ENCODE results near the gene TTC28. TPM values are rescaled to one million over a fixed set of nuclear protein-coding genes. Genes with fewer than 3 reads are reported as not detected.

The TTC28 gene
- total RNA-seq, 4 donors from 2014 or later, result 35.6 to 42.6 (median 36.9) TPM

GRCh38 chr22:28112548-28113043, 567.0 kb downstream of the TTC28 start:
- 34% methylated on average over 9 of the region's 9 CpGs for WGBS

DNA sequence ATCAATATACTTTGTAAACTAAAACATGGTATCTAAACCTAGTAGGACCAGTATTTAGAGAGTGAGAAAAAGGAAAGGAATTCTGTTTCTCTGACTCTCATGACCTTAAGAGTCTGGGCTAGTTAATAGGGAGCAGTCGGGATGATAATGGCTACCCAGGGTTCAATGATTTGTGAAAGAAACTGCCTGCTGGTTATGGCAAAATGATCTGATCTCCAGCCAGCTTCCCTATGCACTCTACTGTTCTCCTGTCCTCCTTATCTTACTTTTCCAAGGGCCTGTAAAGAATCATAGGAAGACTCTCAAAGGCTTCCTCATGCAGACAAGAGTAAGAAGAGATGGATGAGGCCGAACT, 567.5 kb downstream of the TTC28 start:
- TF ChIP-seq EP300 (IDR thresholded peaks at IDR 0.05), result no peak
- TF ChIP-seq POLR2AphosphoS5 (IDR thresholded peaks at IDR 0.05), result no peak
- TF ChIP-seq POLR2A (IDR thresholded peaks at IDR 0.05; ENCODE audit: low read depth), result no peak
- intact Hi-C loops (cut with DNase I), result loop anchor here (5.0 kb wide), 1 partner anchor 35 kb away; no protein-coding TSS in a partner anchor
- Histone ChIP-seq H3K4me3 (no peak overlapping the region), H3K27ac (replicated peaks in 1 of 4) (peak overlapping the region in 2 of 4 donors; percentile 21 to 25), H3K27me3 (no peaks in the 10 kb centered on the region), H3K4me1 (peaks cover 12 to 38% (median 33%) of the 10 kb centered on the region in 4 donors), H3K9me3 (no peaks in the 10 kb centered on the region), H3K36me3 (peaks cover 0 to 10% (median 6%) of the 10 kb centered on the region in 4 donors)
- no peak for DNase-seq (ENCODE audit: extremely low spot score)
- WGBS, result 54% methylated on average over 2 of the region's 2 CpGs

More at GRCh38 chr22:28112548-28113043, 567.0 kb downstream of the TTC28 start:
- Histone ChIP-seq H3K27me3 (no peaks in the 10 kb centered on the region), H3K4me3 (no peak overlapping the region), H3K9me3 (no peaks in the 10 kb centered on the region), H3K4me1 (peaks cover 16 to 41% (median 36%) of the 10 kb centered on the region in 4 donors), H3K36me3 (peaks cover 0 to 6% (median 4%) of the 10 kb centered on the region in 4 donors), H3K27ac (replicated peaks in 1 of 4) (peak overlapping the region in 3 of 4 donors; percentile 21 to 43 (median 25))
- TF ChIP-seq EP300 (IDR thresholded peaks at IDR 0.05) (no peak), POLR2A (IDR thresholded peaks at IDR 0.05; ENCODE audit: low read depth) (no peak), POLR2AphosphoS5 (IDR thresholded peaks at IDR 0.05) (no peak), CTCF (IDR thresholded peaks at IDR 0.05) (peak; percentile 28 to 55 (median 36))
- DNase-seq (ENCODE audit: extremely low spot score), result no peak
- intact Hi-C loops (cut with DNase I), result loop anchor here (5.0 kb wide), 1 partner anchor 35 kb away; no protein-coding TSS in a partner anchor

- Histone ChIP-seq H3K4me3 (no peak overlapping the region), H3K4me1 (peaks cover 11 to 33% (median 28%) of the 10 kb centered on the region in 4 donors), H3K27me3 (no peaks in the 10 kb centered on the region), H3K36me3 (peaks cover 0 to 16% (median 9%) of the 10 kb centered on the region in 4 donors), H3K9me3 (no peaks in the 10 kb centered on the region), H3K27ac (replicated peaks in 1 of 4) (no peak overlapping the region)
- no peak for DNase-seq (ENCODE audit: extremely low spot score)
- intact Hi-C loops (cut with DNase I), result loop anchor here (5.0 kb wide), 1 partner anchor 36 kb away; no protein-coding TSS in a partner anchor
- WGBS, result 66% methylated on average over 3 of the region's 3 CpGs
- TF ChIP-seq EP300 (IDR thresholded peaks at IDR 0.05), result no peak
Measured at GRCh38 chr22:28111501-28112189, 568.0 kb downstream of the TTC28 start.

DNA sequence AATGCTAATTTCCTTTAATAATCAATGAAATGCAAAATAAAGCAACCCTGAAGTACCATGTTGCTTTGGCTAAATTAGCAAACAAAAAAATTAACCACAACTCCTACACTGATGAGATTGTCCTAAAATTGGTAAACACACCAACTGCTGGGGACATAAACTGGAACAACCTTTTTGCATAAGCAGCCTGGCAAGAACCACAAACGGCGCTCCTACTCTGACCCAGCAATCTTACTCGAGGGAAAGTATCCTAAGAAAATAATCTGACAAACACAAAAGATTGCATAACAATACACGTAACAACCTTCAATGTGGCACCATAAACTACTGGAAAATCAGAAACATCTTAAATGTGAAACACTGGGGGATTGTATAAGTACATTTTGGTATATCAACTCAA, 570.8 kb downstream of the TTC28 start:
- 93% methylated on average over 4 of the region's 4 CpGs for WGBS
- TF ChIP-seq POLR2A (IDR thresholded peaks at IDR 0.05; ENCODE audit: low read depth) (no peak), EP300 (IDR thresholded peaks at IDR 0.05) (no peak), CTCF (IDR thresholded peaks at IDR 0.05) (no peak), POLR2AphosphoS5 (IDR thresholded peaks at IDR 0.05) (no peak)
- no peak overlapping the region for H3K4me3 ChIP-seq
- peaks cover 0 to 31% (median 19%) of the 10 kb centered on the region in 4 donors for H3K36me3 ChIP-seq
- peaks cover 13 to 23% (median 18%) of the 10 kb centered on the region in 4 donors for H3K4me1 ChIP-seq
- H3K9me3 ChIP-seq, result no peaks in the 10 kb centered on the region
- no peak overlapping the region for H3K27ac ChIP-seq (replicated peaks in 1 of 4)
- H3K27me3 ChIP-seq, result no peaks in the 10 kb centered on the region
- DNase-seq (ENCODE audit: extremely low spot score), result no peak
- intact Hi-C loops (cut with DNase I), result no loop called here

GRCh38 chr22:28106617-28107016, 573.0 kb downstream of the TTC28 start:
- H3K27me3 ChIP-seq, result no peaks in the 10 kb centered on the region
- H3K4me1 ChIP-seq, result peaks cover 7 to 14% (median 10%) of the 10 kb centered on the region in 4 donors
- H3K9me3 ChIP-seq, result no peaks in the 10 kb centered on the region
- no peak overlapping the region for H3K27ac ChIP-seq (replicated peaks in 1 of 4)
- no peak overlapping the region for H3K4me3 ChIP-seq
- TF ChIP-seq POLR2A (IDR thresholded peaks at IDR 0.05; ENCODE audit: low read depth) (no peak), POLR2AphosphoS5 (IDR thresholded peaks at IDR 0.05) (no peak), CTCF (IDR thresholded peaks at IDR 0.05) (no peak), EP300 (IDR thresholded peaks at IDR 0.05) (no peak)
- WGBS, result 95% methylated on average over 4 of the region's 4 CpGs
- intact Hi-C loops (cut with DNase I), result no loop called here
- DNase-seq (ENCODE audit: extremely low spot score), result no peak
- H3K36me3 ChIP-seq, result peaks cover 0 to 31% (median 19%) of the 10 kb centered on the region in 4 donors

Data from esophagus muscularis mucosa (tissue), 4 donors.